NCI-H1105 treated with DMSO at 0.1 percent for 48 hours (cell line): ENCODE results near the gene KRT84.

Experiments used
- DNase-seq: peaks from one replicate; lab custom pipeline; 2025; lab: John Stamatoyannopoulos, UW

Gene KRT84

GRCh38 chr12:52383331-52383730, 2.1 kb downstream of the KRT84 start:
- DNase-seq: no peak

- DNase-seq: no peak
These were observed 2.6 kb downstream of the KRT84 start for GRCh38 chr12:52382854-52383253.

GRCh38 chr12:52381206-52381605, 4.2 kb downstream of the KRT84 start:
- DNase-seq: no peak

- no peak for DNase-seq
These were observed 5.2 kb downstream of the KRT84 start for GRCh38 chr12:52380271-52380694.

GRCh38 chr12:52379536-52379935, 5.9 kb downstream of the KRT84 start:
- no peak for DNase-seq

- no peak for DNase-seq
These were observed 7.4 kb downstream of the KRT84 start for GRCh38 chr12:52378091-52378490.

GRCh38 chr12:52377266-52377665, 8.2 kb downstream of the KRT84 start:
- no peak for DNase-seq

GRCh38 chr12:52372216-52373154, 13.0 kb downstream of the KRT84 start:
- peak; percentile 64 for DNase-seq

GRCh38 chr12:52371716-52372115, 13.7 kb downstream of the KRT84 start:
- no peak for DNase-seq

GRCh38 chr12:52370926-52371608, 14.4 kb downstream of the KRT84 start:
- DNase-seq: no peak

- no peak for DNase-seq
These were observed 15.6 kb downstream of the KRT84 start for GRCh38 chr12:52369809-52370208.

- DNase-seq: no peak
These were observed 16.2 kb downstream of the KRT84 start for GRCh38 chr12:52369211-52369610.

- no peak for DNase-seq
These were observed 16.9 kb downstream of the KRT84 start for GRCh38 chr12:52368508-52368907.

- no peak for DNase-seq
These were observed 17.6 kb downstream of the KRT84 start for GRCh38 chr12:52367876-52368275.

GRCh38 chr12:52366738-52367485, 18.5 kb downstream of the KRT84 start, which contains the start of gene KRT85:
KRT85 (minus strand) TSS chr12:52367481; CDS start chr12:52367405, 76 bp downstream.
- DNase-seq: no peak

- DNase-seq: no peak
These were observed 20.5 kb downstream of the KRT84 start for GRCh38 chr12:52364901-52365489.

GRCh38 chr12:52364061-52364460, 21.4 kb downstream of the KRT84 start:
- DNase-seq: no peak

- no peak for DNase-seq
These were observed 22.3 kb downstream of the KRT84 start for GRCh38 chr12:52363111-52363679.

- DNase-seq: no peak
These were observed 23.2 kb downstream of the KRT84 start for GRCh38 chr12:52362118-52362726.

GRCh38 chr12:52361553-52361952, 23.9 kb downstream of the KRT84 start:
- DNase-seq: no peak

GRCh38 chr12:52360663-52361271, 24.7 kb downstream of the KRT84 start:
- DNase-seq: no peak
